HG03558 (cell line): ENCODE results near the gene TBCD.

ENCODE experiments used
- ATAC-seq: cut with Tn5 transposase; IDR thresholded peaks from one replicate; pipeline ENCODE4 v1.9.1; 2021; ENCODE audit warnings: moderate number of reproducible peaks; ENCODE audit not compliant: unreplicated experiment; ENCODE audit errors: extremely low read depth

Gene TBCD

DNA sequence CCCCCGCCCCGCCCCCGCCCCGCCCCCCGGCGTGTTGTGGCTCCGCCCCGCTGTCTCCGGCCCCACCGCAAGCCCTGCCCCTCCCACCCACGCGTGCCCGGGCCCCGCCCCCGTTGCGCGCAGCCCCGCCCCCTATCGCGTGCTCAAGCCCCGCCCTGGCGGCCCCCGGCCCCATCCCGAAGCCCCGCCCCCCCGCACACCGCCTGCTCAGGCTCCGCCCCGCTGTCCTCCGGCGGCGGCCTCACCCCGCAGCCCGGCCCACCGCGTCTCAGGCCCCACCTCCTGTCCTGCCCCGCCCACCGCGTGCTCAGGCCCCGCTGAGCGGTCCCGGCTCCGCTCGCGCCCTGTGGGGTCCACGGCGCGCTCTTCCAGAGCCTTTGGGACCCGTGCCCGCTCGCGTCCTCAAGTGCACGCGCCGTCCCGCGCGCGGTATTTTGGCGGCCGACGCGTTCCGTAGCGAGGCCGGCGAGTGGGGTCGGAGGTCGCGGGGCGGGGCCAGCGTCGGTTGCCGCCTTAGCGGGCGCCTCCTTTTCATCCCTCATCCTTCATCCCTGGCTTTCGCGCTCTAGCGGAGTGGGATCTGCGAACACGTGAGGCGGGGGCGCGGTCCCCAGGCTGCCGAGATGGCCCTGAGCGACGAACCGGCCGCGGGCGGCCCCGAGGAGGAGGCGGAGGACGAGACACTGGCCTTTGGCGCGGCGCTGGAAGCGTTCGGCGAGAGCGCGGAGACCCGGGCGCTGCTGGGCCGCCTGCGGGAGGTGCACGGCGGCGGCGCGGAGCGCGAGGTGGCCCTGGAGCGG is at the start of gene TBCD:
TSS of gene TBCD (plus strand) at position 495 of the 800 bp plus-strand sequence. CDS start at position 624, 129 bp downstream.
- ATAC-seq, result no peak

DNA sequence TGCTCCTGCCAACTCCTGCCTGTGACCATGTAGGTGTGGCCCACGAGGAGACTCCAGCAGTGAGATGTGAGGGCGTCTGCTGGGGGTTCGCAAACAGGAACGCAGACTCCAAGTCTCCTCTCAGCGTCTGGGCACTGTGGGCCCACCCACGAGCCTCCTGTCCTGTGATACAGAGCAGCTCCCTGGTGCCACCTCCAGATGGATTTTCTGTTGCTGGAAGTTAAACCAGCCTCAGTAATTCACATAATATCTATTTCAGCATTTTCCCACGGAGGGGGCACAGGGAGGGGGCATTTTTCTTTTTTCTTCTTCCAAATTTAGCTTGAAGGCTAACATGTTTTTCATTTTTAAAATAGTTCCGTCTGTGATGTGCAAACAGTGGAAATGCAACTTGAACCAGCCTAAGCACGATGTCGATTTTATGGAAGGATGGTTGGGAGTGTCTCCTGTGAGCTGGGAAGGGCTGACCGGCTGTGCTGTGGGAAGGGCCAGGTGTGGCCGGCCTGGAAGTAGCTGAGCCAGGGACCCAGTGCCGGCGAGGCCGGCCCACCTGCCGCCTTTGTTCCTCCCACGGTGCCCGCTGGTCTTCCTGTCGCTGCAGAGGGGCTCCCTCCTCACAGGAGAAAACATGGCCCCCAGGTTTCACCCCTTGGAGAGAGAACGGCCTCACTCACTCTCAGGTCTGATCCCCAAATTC is 49.5 kb upstream of the TBCD start:
- no peak for ATAC-seq

DNA sequence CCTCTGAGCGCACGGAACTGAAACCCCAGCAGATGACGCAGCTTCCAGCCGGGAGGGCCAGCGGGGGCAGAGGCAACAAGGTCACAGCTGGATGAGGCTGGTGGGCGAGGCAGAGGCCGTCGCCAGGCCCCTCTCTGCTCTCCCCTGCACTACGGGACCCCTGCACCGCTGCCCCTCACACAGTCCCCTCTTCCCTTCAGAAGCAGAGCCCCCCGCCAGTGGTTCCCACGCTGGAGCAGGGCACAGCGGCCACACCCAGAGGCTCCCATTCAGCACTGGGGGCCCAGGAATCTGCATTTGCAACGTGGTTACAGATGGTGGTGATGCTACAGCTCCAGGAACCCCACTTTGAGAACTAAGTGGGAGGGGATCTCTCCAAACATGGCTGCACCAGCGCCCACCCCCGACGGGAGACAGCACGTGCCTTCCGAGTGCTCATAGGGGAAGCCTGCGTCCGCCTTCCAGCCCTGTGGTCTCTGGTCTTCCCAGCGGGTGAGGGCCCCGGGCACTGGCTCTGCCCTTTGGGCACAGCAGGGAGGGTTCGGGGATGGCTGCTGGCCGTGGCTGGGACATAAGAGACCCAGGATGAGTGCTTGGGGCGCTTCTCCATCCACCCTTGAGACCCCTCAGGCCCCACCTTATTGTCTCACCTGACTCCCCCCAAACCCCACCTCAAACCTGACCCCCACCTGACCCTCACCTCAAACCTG is 48.7 kb upstream of the TBCD start:
- no peak for ATAC-seq

DNA sequence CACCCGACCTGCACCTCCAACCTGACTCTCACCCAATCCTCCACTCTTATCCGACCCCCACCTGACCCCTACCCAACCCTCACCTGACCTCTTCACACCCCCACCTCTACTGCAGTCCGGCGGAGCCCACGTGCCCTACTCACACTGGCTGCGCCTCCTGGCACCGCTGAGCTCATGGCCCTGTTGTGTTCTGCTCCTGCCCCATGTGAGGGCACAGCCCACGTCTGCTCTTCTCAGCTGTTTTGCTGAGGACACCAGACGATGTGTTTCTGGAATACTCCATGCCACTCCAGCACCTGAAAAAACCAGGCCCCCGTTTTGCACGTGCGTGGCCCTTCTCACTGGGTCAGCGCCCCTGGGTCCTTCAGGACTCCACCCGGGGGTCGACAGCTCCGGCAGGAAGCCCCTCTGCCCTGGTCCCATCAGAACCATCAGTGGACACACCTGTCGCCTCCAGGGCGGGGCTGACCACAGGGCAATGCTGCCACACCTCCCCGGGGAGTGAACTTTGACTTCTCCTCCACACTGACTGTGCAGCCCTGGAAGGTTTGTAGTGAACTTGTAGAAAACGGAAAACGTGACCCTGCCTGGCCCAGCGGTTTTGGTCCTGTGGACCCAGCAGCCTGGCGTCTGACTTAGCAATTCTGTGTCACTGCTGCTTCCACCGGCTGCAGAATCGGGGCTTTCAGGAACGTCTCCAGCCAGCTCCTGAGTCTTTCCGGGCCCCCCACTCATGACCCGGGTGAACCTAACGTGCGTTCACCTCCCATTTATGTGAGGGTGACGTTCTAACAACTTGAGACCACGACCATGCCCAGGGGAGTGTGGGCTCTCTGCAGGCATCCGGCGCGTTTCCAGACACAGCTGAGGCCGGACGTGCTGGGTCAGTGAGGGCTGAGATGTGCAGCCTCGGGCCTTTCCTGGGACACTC is 47.7 kb upstream of the TBCD start:
- no peak for ATAC-seq

DNA sequence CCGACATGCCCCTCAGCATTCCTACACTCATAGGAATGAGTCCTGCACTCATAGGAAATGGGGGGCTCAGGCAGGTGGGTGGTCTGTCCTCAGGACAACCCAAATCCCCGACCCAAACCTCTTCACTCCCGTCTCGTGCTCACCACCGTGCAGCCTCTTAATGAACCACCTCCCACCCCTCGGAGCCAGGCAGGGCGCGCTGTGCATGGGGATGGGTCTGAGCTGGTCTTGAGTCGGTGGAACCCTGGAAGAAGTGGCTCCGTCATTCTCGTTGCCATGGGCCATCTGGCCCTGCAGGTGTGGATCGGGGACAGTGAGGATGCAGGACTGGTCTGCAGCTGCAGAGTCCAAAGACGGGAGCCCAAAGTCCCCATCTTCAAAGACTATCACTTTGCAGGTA is 47.0 kb upstream of the TBCD start:
- ATAC-seq, result no peak

DNA sequence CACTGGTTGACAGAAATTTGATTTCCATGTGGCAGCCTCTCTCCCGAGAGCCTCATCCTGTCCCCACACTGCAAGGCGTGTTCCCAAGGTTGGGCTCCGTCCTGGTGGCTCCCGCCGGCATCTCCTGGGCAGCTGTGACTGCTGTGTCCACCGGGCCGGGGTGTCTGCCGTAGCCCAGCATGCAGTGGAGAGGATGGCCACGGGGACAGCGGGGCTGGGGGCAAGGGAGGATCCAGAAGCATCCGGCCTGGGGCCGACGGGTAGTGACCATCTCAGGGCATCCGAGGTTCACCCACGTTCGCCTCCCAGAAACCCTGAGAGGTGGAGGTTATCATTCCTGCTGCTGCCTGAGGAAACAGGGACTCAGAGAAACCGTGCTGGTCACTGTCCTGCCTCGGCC is 46.1 kb upstream of the TBCD start:
- no peak for ATAC-seq

DNA sequence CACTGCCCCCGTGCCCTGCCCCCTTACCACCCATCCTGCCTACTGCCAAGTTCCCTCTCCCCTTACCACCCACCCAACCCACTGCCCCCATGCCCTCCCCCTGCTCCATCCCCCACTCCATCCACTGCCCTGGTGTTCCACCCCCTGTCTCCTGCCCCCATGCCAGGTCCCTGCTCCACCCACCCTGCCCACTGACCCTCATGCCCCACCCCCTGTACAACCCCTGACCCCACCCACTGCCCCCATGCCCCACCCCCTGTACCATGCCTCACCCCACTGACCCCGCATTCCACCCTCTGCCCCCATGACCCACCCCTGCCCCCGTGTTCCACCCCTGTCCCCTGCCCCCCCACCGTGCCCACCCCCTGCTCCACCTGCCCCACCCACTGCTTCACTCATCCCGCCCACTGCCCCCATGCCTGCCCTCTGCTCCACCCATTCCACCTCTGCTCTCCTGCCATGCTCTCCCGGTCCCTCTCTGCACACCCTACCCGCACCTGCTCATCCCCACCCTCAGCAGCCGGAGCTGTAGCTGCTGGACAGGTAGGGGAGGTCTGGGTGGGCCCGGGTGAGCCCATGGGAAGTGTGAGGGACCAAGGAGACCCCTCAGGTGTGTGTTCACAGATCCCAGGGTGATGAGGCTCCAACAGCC is 42.7 kb upstream of the TBCD start:
- ATAC-seq, result no peak

DNA sequence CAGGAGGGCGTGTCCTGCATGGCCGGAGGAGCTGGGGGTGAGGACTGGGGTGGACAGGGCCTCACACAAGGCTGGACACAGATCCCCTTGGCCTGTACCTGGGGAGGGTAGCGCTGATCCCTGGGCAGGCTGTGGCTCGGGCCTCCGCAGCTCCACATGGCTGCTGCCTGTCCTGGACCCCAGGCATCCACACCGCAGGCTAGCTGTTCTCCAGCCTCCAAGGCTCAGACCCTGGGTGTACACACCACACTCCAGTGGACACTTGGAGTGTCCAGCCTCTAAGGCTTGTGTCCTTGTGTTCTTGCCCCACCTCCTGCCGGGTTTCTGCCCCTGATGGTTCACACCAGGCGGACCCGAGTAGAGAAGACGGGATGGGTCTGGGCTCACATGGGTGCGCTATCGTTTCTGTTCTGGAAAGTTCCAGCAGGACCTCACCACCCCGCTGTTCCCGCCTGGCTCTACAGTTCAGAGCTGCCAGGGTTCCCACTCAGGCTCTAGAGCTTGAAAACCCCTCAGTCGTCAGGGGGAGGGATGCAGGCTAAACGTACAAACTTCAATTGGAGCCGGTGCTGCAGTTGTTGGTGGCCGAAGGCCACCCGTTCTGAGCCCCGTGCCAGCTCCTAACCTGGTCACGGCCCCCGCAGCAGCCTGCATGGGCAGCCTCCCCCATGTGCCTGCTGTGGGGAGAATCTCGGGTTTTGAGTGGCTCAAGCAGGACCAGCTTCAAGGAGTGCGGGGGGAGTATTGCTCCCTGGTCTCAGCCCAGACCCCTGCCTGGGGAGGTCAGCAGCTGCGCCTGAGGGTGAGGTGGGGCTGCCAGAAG is 42.0 kb upstream of the TBCD start:
- ATAC-seq, result no peak

DNA sequence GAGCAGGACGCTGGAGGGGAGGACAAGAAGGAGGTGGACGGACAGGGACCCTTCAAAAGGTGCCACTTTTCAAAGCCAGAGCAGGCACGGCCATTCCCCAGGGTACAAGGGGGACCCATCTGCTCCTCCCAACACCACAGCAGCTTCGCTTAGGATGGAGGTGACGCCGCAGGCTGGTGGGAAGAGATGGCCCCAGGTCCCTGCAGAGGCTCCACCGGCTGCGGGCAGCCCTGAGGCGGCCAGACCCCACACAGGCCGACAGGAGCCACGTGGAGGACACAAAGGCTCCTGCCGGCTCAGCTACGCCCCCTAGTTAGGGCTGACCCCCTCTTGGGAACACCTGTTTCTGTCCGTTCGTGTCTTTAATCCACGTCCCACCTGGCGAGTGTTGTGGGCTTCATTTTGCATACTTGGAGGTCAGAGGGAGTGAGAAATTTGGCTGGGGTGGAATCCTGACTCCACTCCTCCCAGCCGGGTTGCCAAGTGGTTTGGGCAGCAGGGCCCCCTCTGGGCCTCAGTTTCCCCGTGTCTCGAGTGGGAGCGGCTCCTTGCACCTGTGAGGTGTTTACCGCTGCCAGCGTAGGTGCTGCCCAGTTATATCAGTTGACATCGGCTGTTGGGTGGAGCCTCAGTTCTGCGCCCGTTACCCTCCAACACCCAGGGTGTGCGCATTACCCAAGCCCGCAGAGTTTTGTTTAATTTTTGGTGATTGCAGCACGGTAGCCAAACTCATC is 41.2 kb upstream of the TBCD start:
- no peak for ATAC-seq

DNA sequence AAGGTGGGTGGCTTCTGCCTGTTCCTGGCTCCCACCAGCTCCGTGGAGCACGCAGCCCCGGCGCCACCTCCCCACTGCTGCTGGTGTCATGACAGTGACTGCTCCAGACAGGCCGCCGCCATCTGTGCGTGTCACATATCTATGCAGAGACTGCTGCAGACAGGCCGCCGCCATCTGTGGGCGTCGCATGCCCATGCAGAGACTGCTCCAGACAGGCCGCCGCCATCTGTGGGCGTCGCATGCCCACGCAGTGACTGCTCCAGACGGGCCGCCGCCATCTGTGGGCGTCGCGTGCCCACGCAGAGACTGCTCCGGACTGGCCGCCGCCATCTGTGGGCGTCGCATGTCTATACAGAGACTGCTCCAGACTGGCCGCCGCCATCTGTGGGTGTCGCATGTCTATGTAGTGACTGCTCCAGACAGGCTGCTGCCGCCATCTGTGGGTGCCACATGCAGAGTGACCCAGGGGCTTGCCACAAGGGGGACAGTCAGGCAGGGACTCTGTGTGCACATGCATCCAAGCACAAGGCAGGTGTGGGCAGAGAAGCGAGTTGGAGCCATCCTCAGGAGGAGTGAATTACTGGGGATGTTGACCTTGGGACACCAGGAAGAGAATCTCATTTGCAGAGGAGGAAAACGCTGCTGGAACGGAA is 38.7 kb upstream of the TBCD start:
- ATAC-seq, result no peak

DNA sequence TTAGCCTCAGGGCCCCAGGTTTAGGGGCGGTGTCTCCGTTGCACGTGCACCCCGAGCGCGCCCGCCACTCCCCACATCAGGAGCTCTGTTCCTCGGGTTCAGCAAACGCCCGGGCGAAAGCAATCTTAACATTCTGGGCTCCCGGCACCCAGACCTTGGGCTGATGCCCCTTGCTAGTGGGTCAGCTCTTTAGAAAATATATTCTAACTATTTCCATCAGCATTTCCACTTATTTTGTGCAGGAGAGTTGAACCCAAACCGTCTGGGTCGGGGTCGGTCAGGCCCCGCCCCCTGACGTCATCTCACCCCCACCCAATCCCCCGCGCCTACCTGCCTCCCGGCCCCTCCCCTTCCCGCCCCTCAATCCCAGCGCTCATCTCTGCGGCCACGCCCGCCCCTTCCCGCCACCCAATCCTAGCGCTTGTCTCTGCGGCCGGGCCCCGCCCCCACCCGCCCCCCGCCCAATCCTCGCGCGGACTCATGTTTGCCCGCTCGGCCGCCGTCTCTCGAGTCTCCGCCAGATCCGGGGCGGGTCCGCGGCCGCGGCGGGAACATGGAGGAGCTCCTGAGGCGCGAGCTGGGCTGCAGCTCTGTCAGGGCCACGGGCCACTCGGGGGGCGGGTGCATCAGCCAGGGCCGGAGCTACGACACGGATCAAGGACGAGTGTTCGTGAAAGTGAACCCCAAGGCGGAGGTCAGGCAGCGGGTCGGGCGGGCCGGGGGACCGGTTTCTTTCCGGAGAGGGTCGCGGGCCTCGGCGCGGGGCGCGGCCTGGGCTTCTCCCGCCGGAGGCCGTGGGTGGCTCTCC is 35.5 kb upstream of the TBCD start, which contains the start of gene FN3KRP:
TSS of gene FN3KRP (plus strand) at position 504 of the 808 bp plus-strand sequence. CDS start at position 554, 50 bp downstream.
- no peak for ATAC-seq

DNA sequence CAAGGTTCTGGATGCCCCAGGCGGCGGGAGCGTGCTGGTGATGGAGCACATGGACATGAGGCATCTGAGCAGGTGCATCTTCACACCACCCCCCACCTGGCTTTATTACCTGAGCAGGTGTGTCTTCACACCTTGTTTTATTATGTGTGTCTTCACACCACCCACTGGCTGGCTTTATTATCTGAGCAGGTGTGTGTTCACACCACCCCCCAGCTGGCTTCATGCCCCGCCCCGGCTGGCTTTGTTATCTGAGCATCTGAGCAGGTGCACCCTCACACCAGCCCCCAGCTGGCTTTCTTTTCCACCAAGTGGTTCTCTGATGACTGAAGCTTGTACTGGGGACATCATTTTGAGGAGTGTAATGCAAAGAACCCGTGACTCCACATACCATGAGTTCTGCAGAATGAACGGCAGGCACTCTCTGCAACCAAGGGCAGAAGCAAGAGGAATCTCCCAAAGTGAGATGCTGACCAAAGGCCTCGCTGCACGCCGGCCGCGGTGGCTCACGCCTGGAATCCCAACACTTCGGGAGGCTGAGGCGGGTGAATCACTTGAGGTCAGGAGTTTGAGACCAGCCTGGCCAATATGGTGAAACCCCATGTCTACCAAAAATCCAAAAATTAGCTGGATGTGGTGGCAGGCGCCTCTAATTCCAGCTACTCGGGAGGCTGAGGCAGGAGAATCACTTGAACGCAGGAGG is 32.7 kb upstream of the TBCD start:
- ATAC-seq, result no peak

DNA sequence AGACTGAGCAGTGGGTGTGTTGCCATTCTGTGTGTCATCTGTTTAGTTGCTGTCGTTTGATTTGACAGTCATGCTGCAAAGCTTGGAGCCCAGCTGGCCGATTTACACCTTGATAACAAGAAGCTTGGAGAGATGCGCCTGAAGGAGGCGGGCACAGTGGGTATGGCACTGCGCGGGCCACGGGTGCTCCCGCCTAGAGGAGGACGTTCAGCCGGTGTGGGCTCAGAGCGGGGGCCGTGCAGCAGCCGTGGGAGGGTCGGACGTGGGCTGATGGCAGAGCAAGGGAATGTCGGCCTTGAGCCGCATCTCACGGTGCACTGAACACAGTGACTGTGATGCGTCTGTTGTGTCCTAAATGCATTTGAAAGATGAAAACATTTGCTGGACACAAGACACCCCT is 31.7 kb upstream of the TBCD start:
- no peak for ATAC-seq

DNA sequence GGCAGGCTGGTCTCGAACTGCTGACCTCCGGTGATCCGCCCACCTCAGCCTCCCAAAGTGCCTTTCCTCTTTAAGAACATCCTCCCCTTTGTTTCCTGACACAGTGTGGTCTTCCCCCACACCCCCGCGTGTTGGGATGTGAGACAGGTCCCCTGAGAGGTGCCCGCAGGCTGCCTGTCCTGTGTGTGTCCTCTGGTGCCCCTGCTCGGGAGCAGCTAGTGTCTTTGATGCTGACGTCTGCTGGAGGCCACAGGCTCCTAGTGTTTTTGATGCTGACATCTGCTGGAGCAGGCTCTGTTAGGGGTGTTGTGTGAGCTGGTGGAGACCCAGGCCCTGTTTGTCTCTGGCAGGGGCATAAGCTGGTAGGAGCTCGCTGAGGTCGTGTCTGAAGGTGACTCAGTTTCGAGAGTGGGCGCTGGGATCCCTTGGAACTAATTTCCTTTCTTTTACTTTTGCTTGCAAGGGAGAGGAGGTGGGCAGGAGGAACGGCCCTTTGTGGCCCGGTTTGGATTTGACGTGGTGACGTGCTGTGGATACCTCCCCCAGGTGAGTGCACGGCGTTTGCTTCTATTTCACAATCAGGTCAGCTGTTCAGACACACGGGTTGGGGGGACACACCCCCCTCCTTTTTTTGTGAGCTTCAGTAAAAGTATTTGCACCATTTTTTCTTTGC is 29.4 kb upstream of the TBCD start:
- no peak for ATAC-seq

DNA sequence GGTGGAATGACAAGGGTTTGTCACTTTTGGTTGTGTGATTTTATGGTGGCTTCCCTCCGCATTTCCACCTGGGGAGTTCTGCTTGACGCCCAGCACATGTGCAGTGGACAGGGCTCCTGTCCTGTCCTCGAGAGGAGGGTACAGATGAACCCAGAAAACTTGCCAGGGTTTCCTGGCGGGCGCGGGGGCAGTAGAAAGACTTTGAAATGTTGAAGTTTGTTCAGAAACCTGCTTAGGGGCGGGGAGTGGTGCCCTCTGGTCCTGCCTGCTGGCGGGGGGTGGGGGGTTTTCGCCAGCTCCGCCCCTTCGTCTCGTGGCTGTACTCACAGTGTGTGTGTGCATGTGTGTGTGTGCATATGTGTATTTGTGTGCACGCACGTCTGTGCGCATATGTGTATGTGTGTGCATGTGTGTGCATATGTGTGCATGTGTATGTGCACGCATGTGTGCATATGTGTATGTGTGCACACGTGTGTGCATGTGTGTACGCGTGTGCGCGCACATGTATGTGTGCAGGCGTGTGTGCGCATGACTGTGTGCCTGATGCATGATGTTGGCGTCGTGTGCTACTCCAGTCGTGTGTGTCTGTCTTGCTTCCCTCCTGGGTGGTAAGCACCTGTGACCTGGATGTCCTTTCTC is 28.6 kb upstream of the TBCD start:
- ATAC-seq, result no peak
